ENCODE data around the gene SYNGR1. TPM values are rescaled to one million over a fixed set of nuclear protein-coding genes. Genes with fewer than 3 reads are reported as not detected.

The SYNGR1 gene
- total RNA-seq, 1 donor from 2014 or later, result 2.2 TPM

GRCh38 chr22:39432361-39432811 is 82.6 kb downstream of the SYNGR1 start:
- H3K4me1 ChIP-seq, result peaks cover 8 to 24% of the 10 kb centered on the region in 2 donors
- TF ChIP-seq, protein P1, sequence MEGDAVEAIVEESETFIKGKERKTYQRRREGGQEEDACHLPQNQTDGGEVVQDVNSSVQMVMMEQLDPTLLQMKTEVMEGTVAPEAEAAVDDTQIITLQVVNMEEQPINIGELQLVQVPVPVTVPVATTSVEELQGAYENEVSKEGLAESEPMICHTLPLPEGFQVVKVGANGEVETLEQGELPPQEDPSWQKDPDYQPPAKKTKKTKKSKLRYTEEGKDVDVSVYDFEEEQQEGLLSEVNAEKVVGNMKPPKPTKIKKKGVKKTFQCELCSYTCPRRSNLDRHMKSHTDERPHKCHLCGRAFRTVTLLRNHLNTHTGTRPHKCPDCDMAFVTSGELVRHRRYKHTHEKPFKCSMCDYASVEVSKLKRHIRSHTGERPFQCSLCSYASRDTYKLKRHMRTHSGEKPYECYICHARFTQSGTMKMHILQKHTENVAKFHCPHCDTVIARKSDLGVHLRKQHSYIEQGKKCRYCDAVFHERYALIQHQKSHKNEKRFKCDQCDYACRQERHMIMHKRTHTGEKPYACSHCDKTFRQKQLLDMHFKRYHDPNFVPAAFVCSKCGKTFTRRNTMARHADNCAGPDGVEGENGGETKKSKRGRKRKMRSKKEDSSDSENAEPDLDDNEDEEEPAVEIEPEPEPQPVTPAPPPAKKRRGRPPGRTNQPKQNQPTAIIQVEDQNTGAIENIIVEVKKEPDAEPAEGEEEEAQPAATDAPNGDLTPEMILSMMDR (IDR thresholded peaks at IDR 0.05), result no peak
- intact Hi-C loops (cut with DNase I), result loop anchor here (5.0 kb wide), 1 partner anchor 85 kb away; no protein-coding TSS in a partner anchor
- H3K27ac ChIP-seq, result peak overlapping the region; percentile 95 to 96
- H3K4me3 ChIP-seq, result peak overlapping the region; percentile 12 to 29
- DNase-seq (ENCODE audit: low spot score in 2 of 2), result no peak
- no peaks in the 10 kb centered on the region for H3K27me3 ChIP-seq
- no peaks in the 10 kb centered on the region for H3K9me3 ChIP-seq
- H3K36me3 ChIP-seq, result peaks cover 22 to 30% of the 10 kb centered on the region in 2 donors

DNA sequence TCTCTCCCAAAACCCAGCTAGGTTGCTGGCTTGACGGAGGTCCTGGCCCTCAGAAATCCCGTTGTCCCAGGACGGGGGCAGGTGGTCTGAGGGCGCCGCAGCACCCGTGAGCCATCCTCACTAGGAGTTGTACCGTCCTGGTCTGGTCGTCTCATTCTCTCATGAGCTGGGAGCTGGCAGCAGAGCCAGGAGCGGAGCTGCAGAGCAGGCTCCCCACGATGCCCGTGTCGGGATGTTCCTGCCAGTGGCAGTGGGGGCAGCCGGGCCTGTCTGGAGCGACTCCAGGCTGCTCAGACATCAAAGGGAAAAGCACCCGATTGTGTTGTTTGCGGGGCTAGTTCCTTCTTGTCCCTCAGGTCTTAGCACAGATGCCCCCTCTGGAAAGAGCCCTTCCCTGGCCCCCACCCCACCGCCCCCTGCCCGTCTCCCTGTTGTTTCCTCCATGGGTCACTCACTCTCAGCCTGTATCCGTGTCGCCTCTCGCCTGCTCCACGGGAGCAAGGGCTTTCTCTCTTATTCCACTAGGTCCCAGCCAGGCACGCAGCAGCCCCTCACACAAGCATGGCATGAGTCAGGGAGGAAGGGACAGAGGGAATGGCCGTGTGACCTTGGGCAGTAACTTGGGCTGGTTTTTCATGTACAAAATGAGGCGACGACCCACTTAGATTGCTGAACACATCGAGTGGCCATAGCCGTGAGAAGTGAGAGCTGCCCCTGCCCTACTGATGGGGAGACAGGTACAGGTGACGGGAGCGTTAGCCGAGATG is 83.9 kb downstream of the SYNGR1 start:
- no peak for DNase-seq (ENCODE audit: low spot score in 2 of 2)
- Histone ChIP-seq H3K9me3 (no peaks in the 10 kb centered on the region), H3K4me1 (peaks cover 12 to 29% of the 10 kb centered on the region in 2 donors), H3K27ac (peak overlapping the region in 1 of 2 donors; percentile 30), H3K27me3 (no peaks in the 10 kb centered on the region), H3K4me3 (no peak overlapping the region), H3K36me3 (peaks cover 11 to 17% of the 10 kb centered on the region in 2 donors)
- TF ChIP-seq, protein P1 (IDR thresholded peaks at IDR 0.05), result no peak
- intact Hi-C loops (cut with DNase I), result loop anchor here (5.0 kb wide), 1 partner anchor 84 kb away; no protein-coding TSS in a partner anchor

- Histone ChIP-seq H3K27ac (peak overlapping the region in 1 of 2 donors; percentile 30), H3K4me3 (no peak overlapping the region), H3K9me3 (no peaks in the 10 kb centered on the region), H3K27me3 (no peaks in the 10 kb centered on the region), H3K36me3 (peaks cover 6 to 11% of the 10 kb centered on the region in 2 donors), H3K4me1 (peaks cover 12 to 29% of the 10 kb centered on the region in 2 donors)
- intact Hi-C loops (cut with DNase I), result loop anchor here (5.0 kb wide), 1 partner anchor 83 kb away; no protein-coding TSS in a partner anchor
- TF ChIP-seq, protein P1 (IDR thresholded peaks at IDR 0.05), result no peak
- no peak for DNase-seq (ENCODE audit: low spot score in 2 of 2)
Measured at GRCh38 chr22:39434243-39434653, 84.5 kb downstream of the SYNGR1 start.

GRCh38 chr22:39434721-39435120 is 84.9 kb downstream of the SYNGR1 start:
- Histone ChIP-seq H3K9me3 (no peaks in the 10 kb centered on the region), H3K4me1 (peaks cover 12 to 29% of the 10 kb centered on the region in 2 donors), H3K4me3 (no peak overlapping the region), H3K27ac (no peak overlapping the region), H3K27me3 (no peaks in the 10 kb centered on the region), H3K36me3 (peaks cover 6 to 8% of the 10 kb centered on the region in 2 donors)
- TF ChIP-seq, protein P1 (IDR thresholded peaks at IDR 0.05), result no peak
- intact Hi-C loops (cut with DNase I), result loop anchor here (5.0 kb wide), 1 partner anchor 83 kb away; no protein-coding TSS in a partner anchor
- DNase-seq (ENCODE audit: low spot score in 2 of 2), result no peak

Other genes with a start within 250 kb of the SYNGR1 start
- 261 TPM for gene CBX7, start 197.3 kb upstream of the SYNGR1 start, total RNA-seq
- 8.9 TPM for gene PDGFB, start 105.0 kb upstream of the SYNGR1 start, total RNA-seq
- 1,479 TPM for gene RPL3, start 30.4 kb upstream of the SYNGR1 start, total RNA-seq
- 42.9 TPM for gene TAB1, start 49.8 kb downstream of the SYNGR1 start, total RNA-seq
- 9.8 TPM for gene MGAT3, start 107.0 kb downstream of the SYNGR1 start, total RNA-seq
- 22.5 TPM for gene MIEF1, start 152.3 kb downstream of the SYNGR1 start, total RNA-seq
- 173 TPM for gene ATF4, start 170.6 kb downstream of the SYNGR1 start, total RNA-seq
- gene RPS19BP1, start 182.8 kb downstream of the SYNGR1 start, total RNA-seq, result 218 TPM
- not detected for gene CACNA1I, start 220.8 kb downstream of the SYNGR1 start, total RNA-seq

Data from ascending aorta (tissue), 2 donors.